ENCODE results near the gene ZDHHC23.
A peak's percentile ranks its signal among the peaks of the same experiment; 100 is the strongest.

The ZDHHC23 gene, protein sequence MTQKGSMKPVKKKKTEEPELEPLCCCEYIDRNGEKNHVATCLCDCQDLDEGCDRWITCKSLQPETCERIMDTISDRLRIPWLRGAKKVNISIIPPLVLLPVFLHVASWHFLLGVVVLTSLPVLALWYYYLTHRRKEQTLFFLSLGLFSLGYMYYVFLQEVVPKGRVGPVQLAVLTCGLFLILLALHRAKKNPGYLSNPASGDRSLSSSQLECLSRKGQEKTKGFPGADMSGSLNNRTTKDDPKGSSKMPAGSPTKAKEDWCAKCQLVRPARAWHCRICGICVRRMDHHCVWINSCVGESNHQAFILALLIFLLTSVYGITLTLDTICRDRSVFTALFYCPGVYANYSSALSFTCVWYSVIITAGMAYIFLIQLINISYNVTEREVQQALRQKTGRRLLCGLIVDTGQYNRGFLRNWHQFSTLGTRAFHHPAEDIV

DNA sequence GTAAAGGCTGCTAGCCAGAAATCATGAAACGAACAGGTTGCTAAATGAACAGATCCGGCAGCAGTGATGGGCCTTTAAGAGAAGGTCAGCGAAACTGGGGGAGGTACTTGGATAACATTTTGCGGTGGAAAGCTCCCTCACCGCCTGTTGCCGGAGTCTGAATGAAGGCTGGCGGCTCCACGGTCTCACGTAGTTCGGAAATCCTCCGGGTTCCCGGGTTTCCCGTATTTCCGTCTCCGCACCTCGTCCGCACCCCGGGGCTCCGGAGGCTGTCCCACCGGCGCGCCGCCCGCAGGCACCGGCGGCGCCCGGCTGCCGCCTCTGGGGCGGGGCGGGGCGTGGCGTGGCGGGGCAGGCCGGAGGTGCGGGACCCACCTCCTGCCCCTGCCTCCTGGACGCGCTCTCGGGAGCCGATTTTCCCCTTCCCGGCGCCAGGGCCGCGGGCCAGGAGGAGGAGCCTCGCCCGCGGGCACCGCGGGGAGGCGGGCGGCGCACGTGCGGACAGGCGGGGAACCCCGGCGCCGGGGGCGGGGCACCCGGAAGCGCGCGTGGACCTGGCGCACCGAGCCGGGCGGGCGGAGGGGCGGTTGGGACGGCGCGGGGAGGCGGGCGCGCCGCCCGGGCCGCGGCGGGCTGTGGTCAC is at the start of gene ZDHHC23:
Gene ZDHHC23, plus strand, starts transcription at position 642 of the 643 bp plus-strand sequence. CDS start 790 bp downstream, outside the sequence.
- peak; percentile 31 for DNase-seq

DNA sequence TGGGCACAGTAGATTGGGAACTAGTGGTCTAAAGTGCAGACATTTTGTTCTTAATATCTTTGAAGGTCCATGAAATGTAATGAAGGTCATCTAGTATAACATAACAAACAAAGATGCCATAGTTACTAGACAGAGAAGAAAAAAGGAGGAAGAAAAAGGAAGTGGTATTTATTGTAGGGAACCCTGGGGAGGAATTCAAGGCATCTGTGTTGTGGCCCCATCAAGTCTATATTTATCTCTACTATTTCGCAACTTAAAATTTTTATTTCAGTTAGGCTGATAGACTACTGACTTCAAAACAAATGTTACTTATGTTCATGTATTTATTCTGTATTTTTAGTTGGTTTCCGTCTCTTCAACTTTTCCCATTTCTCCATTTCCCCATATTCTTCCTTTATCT is 48.9 kb upstream of the ZDHHC23 start:
- DNase-seq, result peak; percentile 71

DNA sequence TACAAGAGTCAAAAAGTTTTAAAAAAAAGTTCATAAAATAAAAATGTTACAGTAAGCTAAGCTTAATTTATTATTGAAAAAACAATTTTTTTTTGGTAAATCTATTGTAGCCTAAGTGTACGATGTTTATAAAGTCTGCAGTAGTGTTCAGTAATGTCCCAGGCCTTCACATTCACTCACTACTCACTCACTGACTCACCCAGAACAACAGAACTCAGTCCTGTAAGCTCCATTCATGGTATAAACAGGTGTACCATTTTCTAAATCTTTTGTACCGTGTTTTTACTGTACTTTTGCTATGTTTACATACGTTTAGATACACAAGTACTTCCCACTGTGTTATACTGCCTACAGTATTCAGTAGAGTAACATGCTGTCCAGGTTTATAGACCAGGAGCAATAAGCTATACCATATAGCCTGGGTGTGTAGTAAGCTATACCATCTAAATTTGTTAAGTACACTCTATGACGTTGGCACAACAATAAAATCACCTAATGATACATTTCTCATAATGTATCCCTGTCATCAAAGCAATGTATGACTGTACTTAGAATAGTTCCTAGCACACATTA is 41.2 kb upstream of the ZDHHC23 start:
- DNase-seq, result no peak

DNA sequence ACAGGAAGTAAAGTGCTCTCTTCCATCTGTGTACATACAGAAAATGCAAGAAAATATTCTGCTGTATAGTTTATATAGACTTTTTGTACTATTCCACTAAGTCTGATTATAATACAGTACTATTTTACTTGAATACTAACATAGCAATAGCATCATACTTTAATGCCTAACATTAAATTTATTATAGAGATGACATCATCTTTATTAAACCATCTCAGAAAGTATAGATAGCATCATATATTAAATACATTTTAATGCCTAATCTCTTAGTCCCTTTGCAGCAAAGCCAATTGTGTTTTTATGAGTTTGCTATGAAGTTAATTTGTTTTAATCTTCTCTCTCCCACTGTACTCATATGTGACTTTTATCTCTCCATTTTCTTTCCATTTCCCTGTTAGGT is 39.7 kb upstream of the ZDHHC23 start:
- no peak for DNase-seq

DNA sequence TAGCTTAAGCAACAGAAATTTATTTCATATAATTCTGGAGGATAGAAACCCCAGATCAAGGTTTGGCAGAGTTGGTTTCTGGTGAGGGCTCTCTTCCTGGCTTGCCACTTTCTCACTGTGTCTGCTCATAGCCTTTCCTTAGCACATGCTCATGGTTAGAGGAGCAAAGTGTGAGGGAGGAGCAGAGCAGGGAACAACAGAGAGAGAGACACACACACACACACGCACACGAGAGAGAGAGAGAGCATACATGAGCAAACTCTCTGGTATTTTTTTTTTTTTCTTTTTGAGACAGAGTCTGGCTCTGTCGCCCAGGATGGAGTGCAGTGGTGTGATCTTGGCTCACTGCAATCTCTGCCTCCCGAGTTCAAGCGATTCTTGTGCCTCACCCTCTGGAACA is 36.8 kb upstream of the ZDHHC23 start:
- peak; percentile 34 for DNase-seq

DNA sequence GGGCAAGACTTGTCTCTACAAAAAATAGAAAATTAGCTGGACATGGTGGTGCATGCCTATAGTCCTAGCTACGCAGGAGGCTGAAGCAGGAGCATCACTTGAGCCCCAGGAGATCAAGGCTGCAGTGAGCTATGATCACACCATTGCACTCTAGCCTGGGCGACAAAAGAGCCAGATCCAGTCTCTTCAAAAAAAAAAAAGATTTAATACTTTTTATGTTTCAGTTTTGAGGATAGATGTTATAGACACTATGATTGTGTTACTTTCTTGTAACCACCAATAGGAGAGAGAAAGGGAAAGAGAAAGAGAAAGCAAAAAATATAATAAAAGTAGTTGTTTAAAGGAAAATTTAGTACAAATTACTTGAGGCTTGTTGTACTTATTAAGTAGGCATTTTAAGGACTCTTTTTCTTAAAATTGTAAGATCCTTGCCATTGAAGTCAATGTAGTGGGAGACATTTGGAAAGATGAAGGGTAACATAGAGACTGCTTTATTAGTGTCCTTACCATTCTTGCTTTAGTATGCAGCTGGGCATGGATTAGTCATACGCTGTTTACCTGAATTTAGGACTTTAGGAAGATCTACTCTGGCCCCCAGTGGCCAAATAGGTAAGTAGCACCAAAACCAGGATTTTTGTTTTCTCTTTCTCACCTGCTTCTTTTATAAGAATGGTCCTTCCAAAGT is 35.1 kb upstream of the ZDHHC23 start:
- peak; percentile 71 for DNase-seq

DNA sequence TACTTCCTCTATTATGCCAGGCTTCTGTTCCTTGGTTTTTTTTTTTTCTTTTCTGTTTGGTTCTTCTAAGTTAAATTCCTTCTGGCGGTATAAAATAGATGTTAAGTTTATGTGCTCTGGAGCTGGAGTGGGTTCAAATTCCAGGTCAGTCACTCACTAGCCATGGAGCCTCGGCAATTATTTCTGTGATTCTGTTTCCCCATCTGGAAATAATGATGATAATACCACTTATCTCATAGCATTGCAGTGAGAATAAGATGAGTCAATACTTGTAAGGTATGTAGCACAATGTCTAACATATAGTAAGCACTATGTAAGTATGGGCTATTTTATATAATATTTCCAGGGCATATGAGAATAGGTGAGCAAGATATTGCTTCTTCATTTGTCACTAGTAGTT is 33.2 kb upstream of the ZDHHC23 start:
- DNase-seq, result peak; percentile 94

DNA sequence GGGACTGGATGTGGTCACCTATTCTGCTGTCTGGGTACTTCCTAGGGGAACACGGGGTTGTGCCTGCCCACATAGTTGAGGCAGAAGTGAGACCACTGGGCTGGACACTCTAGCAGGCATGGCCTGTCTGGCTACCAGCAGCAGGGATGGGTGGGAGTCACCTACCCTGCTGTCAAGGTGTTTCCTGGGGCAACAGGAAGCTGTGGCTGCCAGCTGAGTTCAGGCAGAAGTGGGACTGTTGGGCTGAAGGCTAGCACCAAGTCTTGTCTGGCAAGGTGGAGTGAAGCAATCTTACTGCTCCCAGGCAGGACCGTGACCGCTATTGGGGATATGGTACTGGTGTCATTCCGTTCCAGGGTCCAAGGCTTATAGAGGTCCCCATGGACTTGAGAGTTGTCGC is 20.3 kb upstream of the ZDHHC23 start:
- DNase-seq, result no peak

DNA sequence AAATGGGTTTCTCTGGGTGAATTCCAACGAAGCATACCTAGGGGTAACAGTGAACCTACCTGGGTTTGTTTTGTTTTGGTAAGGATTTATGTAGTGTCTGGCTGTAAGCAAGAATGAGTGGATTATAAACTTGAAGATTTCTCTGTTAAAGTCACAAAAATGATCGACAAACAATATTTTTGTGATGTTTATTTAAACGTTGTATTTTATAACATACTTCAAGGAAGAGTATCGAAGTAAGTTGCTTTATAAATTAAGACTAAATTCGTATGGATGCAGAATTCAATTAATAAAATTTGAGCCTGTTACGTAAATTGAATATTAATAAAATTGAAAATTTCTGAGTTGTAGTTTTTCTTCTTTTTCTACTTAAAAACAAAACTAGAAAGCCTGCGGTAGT is 982 bp upstream of the ZDHHC23 start:
- no peak for DNase-seq

DNA sequence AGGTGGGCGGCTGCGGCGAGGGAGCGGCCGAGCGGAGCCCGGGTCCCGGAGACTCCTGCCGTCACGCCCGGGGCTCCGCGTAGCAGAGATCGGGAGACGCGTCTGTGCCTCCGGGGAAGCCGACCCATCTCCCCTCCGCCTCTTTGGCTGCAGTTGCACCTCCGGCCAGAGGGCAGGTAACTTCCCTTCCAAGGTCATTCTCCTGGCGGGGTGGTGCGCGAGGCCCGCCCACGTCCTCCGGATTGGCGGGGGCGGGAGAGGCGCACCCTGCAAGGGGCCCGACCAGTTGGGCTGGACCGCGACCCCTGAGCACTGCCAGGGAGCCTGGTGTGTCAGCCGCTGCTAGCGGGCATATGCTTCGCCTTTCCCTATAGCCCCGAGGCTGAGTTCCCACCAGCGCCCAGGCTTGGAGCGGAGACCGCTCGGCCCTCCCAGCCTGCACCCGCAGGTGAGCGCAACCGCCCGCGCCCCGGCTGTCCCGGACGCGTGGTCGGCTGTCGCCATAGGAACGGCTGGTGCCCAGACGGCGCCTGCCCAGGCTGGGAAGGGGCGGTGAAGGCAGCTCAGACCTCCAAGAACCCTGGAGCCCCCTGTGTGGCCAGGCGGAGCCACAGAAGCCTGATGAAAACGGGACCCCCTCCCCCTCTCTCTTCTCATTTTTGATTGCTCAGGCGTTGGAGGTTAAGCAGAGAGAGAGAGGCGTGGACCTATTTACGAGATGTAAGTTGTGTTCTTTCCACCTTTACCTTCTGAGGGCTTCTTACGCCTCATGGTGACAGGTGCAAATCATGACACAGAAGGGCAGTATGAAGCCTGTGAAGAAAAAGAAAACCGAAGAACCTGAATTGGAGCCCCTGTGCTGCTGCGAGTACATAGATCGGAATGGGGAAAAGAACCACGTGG is 453 bp downstream of the ZDHHC23 start:
- no peak for DNase-seq

DNA sequence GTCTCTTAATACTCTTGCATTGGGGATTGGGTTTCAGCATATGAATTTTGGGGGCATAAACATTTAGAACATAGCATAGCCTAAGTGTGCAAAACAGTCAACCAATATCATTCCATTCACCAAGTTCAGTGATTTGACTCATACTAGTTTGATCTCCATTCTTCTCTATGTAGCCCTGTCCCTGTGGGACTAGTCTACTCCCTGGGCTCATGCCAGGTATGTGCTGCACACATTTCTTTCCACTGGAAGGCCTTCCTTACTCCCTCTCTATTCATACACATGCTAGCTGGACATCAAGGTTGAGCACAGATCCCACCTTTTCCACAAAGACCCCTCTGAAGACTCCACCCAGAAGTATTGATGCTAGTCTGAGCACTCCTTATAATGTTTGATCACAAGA is 5.1 kb downstream of the ZDHHC23 start:
- peak; percentile 24 for DNase-seq

DNA sequence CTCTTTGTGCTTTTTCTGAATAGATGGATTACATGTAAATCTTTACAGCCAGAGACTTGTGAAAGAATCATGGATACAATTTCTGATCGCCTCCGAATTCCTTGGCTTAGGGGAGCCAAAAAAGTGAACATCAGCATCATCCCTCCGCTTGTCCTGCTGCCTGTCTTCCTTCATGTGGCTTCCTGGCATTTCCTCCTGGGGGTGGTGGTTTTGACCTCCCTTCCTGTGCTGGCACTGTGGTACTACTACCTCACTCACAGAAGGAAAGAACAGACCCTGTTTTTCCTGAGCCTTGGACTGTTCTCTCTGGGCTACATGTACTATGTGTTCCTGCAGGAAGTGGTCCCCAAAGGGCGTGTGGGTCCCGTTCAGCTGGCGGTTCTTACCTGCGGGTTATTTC is 5.9 kb downstream of the ZDHHC23 start:
- peak; percentile 14 for DNase-seq

DNA sequence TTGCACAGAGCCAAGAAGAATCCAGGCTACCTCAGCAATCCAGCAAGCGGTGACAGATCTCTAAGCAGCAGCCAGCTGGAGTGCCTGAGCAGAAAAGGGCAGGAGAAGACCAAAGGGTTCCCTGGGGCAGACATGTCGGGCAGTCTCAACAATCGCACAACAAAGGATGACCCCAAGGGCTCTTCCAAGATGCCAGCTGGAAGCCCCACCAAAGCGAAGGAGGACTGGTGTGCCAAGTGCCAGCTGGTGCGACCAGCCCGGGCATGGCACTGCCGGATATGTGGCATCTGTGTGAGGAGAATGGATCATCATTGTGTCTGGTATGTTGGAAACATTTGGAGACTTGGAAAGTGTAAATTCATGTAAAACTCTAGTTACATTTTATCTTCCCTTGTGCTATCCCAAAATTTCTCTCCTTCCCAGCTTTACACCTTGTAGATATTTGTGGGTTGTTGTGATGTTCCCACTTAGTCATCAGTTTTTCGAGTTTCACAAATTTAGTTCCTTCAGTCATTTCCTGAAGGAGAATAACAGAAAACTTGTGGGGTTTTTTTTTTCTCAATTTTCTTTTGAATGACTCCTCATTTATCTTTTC is 6.4 kb downstream of the ZDHHC23 start:
- no peak for DNase-seq

DNA sequence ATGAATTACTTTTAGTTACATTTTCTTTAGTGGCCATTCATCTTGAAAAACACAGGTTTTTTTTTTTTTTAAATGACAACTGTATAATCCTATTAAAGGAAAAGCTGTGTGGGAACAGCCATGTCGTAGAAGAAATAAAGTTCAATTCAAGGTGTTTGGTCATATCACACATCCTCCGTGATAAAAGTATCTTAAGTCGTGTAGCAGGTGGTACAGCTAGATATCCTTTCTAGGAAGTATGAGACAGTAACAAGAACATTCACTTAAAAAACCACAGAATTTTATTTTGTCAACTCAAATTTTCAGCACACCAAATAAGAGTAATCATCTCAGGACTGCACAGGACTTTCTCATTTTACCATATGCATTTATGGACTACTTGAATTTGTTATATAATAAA is 16.1 kb downstream of the ZDHHC23 start:
- no peak for DNase-seq

DNA sequence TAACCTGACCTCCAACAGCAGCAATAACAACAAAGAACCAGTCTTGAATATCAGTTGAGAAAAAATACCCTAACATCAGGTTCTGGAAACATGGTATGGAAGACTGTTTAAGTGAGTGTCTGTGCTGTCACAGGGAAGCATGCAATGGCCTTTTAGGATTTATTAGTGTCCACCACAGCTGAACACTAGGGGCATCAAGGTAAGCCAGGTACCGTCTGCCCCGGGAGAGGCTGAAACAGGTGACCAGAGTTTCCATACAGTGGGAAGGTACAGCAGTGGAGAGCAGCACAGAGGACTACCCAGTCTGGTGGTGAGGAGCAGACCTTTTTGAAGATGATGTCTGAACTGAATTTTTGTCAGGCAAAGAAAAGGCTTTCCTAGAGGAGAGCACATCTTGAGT is 18.4 kb downstream of the ZDHHC23 start:
- no peak for DNase-seq

DNA sequence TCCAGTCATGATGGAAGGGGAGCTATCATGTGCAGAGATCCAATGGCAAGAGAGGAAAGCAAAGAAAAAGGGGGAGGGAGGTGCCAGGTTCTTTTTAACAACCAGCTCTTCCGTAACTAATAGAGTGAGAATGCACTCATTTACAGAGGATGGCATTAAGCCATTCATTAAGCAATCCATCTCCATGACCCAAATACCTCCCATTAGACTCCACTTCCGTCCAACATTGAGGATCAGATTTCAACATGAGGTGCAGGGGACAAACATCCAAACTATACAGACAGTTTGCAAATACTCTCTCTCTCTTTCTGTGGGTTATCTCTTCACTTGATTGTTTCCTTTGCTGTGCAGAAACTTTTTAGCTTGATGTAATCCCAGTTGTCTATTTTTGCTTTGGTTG is 21.2 kb downstream of the ZDHHC23 start:
- peak; percentile 33 for DNase-seq

DNA sequence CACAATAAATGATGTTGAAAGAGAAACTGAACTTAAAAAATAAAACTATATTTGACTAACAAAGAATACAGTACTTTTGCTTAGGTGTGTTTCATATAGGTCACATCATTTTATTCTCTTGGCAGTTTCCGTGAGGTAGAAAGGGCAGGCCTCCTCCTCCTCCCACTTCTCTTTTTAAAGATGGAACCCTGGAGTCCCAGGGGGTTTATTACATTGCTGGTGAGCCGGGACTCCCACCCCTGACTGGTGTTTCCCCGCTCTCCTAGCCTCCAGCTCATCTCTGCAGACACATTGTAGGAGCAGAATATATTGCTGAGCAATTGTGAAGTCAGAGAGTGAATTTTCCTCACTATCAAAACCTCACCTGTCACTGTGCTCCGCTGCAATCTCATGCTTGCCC is 30.0 kb downstream of the ZDHHC23 start:
- no peak for DNase-seq

DNA sequence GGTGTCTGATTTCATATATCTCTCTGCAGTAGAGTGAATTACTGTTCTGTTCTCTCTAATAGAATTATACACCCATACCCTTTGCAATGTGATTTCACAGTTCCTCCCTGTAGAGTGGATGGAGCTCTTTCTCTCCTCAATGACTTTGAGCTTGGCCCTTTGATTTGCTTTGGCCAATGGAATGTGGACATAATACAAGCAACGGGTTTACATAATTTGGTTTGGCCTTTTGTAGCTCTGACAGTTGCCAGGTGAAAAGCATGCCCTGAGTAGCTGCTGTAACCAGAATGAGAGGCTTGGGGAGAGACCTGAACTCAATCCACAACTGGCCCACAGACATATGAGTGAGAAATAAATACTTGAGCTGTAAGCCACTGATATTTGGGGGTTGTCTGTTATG is 32.1 kb downstream of the ZDHHC23 start:
- no peak for DNase-seq

DNA sequence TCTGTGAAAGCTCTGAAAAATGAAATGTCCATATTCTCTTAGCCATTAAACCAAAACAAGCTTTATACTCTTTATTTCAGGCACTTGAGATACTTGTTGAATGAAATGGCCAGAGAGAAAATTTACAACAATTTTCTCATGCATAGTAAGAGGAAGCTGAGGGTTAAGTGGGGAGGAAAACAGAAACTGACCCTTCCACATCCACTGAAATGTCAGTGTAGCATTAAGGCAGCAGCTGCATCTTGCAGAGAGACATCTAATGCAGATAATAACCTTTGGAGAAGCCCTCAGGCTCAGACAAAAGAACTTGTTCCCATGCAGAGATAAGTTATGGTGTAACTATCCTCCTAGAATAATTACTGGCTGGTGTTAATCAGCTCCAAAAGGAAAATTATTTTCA is 34.0 kb downstream of the ZDHHC23 start:
- no peak for DNase-seq

DNA sequence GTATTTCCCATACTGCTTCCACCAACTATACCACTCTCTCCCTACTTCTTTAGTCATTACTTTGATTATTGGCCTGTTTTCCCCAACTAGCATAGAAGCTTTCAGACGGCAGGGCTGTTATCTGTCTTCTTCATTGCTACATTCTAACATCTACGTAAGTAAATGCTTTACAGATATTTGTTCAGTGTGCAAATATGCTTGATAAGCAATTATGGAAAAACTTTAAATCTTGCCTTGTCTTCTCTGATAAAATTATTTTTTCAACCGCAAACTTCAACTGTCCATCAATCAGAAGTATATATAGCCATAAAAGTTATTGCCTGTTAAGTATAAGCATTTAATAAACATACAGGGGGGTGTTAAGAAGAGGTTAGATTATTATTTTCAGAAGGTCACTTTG is 35.7 kb downstream of the ZDHHC23 start:
- no peak for DNase-seq

DNA sequence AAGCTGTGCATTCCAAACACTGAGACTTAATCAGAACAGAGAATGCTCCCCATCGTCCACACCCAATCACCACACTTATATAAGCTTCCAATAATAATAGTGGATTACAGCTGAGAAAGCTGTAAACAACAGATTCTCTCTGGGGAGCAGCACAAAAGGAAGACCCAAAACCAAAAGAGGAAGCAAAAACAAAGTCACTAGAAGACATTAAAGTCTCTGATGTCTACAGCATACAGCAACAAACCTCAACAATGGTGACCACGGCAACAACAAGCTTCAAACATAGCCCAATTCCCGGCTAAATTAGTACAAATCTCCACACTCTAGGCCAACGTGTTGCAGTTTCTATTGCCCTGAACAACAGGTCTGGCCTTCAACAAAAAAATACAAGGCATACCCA is 37.7 kb downstream of the ZDHHC23 start:
- no peak for DNase-seq

DNA sequence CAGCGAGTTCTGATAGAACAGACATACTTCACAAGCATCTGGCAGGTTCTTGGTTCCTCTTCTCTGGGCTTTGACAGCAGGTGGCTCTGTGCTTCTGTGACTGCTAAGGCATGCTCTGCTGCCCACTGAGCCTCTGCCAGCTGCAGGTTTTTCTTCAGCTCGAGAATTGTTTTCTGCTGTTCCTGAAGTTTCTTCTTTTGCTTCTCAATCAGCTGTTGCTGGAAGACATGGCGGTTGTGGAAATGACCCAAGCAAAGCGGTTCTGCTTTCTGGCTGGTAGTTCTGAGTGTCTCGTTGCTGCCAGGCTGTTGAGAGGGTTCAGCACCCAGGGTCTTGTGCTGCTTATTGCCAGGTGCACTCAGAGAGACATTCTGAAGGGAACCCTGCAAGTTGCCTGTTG is 57.7 kb downstream of the ZDHHC23 start:
- DNase-seq, result no peak
